Peyer's patch (tissue), 4 donors: Measurements from ENCODE around the gene SCFD1. TPM values are rescaled to one million over a fixed set of nuclear protein-coding genes. Genes with fewer than 3 reads are reported as not detected.

Experiments
- DNase-seq, 3 donors: peaks; one replicate each; pipeline ENCODE4 v3.0.0-alpha.2; 2017 to 2019
- H3K27ac ChIP-seq, 4 donors: fragments of 200-600 bp; sonication (generic); one replicate each; pipeline ENCODE4 v1.5.1; 2016 to 2019
- H3K27me3 ChIP-seq, 2 donors: fragments of 200-600 bp; sonication (generic); one replicate each; pipeline ENCODE4 v1.5.1; 2019
- H3K36me3 ChIP-seq, 3 donors: fragments of 200-600 bp; sonication (generic); one replicate each; pipeline ENCODE4 v1.5.1; 2016 to 2019
- H3K4me1 ChIP-seq, 4 donors: fragments of 200-600 bp; sonication (generic); one replicate each; pipeline ENCODE4 v1.5.1; 2016 to 2019
- H3K4me3 ChIP-seq, 4 donors: fragments of 200-600 bp; sonication (generic); 1 replicate in 3 of 4; 2 replicates in 1 of 4; pipeline ENCODE4 v1.5.1; 2016 to 2019; ENCODE audit warnings: mild to moderate bottlenecking in 1 of 4
- H3K9me3 ChIP-seq, 4 donors: fragments of 200-600 bp; sonication (generic); one replicate each; pipeline ENCODE4 v1.5.1; 2016 to 2019; ENCODE audit warnings: mild to moderate bottlenecking in 1 of 4
- POLR2A ChIP-seq, 2 donors: fragments of 450-650 bp; IDR thresholded peaks; one replicate each; pipeline ENCODE4 v1.5.1; 2017; ENCODE audit warnings: antibody characterized with exemption in 2 of 2, mild to moderate bottlenecking in 2 of 2, moderate library complexity in 2 of 2
- total RNA-seq, 4 donors: library from RNA; depleted of rRNA; stranded (reverse); fragments of >200 nt; gene quantifications; one replicate each; pipeline ENCODE4 v1.1.0, GENCODE V29; 2016
- TF ChIP-seq, protein P1 (sequence below), 6 experiments: fragments of 450-650 bp in 4 of 6; fragments of 200-600 bp in 2 of 6; sonication (generic) in 1 of 6; IDR thresholded peaks; one replicate each; pipeline ENCODE4 v1.5.1; 2017 to 2019; ENCODE audit warnings: antibody characterized with exemption in 6 of 6, mild to moderate bottlenecking in 3 of 6, moderate library complexity in 1 of 6

Gene SCFD1
- total RNA-seq, 4 donors from 2014 or later, result 31.8 to 77.3 (median 53.0) TPM

DNA sequence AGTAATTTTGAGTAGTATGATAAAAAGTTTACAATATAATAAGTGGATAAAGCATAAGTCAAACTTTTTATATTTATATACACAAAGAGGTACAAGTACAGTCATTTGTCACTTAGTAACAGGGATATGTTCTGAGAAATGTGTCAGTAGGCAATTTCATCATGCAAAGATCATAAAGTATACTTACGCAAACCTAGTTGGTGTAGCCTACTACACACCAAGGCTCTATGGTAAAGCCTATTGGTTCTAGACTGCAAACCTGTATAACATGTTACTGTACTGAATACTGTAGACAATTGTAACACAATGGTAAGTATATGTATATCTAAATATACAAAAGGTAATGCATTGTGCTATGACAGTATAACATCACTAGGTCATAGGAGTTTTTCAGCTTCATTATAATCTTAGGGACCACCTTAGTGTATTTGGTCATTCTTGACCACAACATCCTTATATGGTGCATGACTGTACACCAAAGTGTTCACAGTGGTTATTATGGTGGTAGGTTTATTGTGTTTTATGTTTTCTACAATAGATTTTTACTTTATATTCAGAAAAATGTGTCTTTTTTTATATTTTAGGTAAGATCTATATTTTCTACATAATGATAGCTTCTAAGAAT, 14.9 kb upstream of the SCFD1 start:
- no peak for DNase-seq
- TF ChIP-seq POLR2A (IDR thresholded peaks at IDR 0.05), result no peak
- TF ChIP-seq, protein P1, sequence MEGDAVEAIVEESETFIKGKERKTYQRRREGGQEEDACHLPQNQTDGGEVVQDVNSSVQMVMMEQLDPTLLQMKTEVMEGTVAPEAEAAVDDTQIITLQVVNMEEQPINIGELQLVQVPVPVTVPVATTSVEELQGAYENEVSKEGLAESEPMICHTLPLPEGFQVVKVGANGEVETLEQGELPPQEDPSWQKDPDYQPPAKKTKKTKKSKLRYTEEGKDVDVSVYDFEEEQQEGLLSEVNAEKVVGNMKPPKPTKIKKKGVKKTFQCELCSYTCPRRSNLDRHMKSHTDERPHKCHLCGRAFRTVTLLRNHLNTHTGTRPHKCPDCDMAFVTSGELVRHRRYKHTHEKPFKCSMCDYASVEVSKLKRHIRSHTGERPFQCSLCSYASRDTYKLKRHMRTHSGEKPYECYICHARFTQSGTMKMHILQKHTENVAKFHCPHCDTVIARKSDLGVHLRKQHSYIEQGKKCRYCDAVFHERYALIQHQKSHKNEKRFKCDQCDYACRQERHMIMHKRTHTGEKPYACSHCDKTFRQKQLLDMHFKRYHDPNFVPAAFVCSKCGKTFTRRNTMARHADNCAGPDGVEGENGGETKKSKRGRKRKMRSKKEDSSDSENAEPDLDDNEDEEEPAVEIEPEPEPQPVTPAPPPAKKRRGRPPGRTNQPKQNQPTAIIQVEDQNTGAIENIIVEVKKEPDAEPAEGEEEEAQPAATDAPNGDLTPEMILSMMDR (IDR thresholded peaks at IDR 0.05), result no peak

DNA sequence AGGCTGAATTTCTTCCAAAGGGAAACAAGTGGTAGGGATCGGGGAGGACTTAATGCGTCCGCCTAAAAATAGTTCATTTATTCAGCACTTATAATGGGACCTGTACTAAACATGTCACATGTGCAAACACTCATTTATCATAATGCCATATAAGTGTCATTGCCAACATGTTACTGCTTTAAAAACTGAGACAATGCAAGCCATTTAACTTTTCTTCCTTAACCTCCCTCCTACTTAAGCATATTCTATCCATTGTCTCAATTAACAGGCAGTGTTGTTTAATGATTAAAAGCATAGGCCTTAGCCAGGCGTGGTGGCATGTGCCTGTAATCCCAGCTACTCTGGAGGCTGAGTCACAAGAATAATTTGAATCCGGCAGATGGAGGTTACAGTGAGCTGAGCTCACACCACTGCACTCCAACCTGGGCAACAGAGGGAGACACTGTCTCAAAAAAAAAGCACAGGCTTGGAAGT, 13.5 kb upstream of the SCFD1 start:
- H3K36me3 ChIP-seq, result peaks cover 0 to 25% (median 0%) of the 10 kb centered on the region in 3 donors
- DNase-seq, result peak in 2 of 3 donors; percentile 50 to 72
- no peaks in the 10 kb centered on the region for H3K4me1 ChIP-seq
- no peak overlapping the region for H3K4me3 ChIP-seq
- no peaks in the 10 kb centered on the region for H3K9me3 ChIP-seq
- TF ChIP-seq POLR2A (IDR thresholded peaks at IDR 0.05), result no peak
- TF ChIP-seq, protein P1 (IDR thresholded peaks at IDR 0.05), result peak in 3 of 6 experiments; percentile 19 to 45 (median 36)
- H3K27ac ChIP-seq, result peak overlapping the region in 1 of 4 donors; percentile 28
- no peaks in the 10 kb centered on the region for H3K27me3 ChIP-seq

More for the DNA sequence above, 14.9 kb upstream of the SCFD1 start:
- Histone ChIP-seq H3K4me3 (no peak overlapping the region), H3K4me1 (no peaks in the 10 kb centered on the region), H3K27me3 (no peaks in the 10 kb centered on the region), H3K9me3 (no peaks in the 10 kb centered on the region), H3K36me3 (peaks cover 0 to 31% (median 0%) of the 10 kb centered on the region in 3 donors), H3K27ac (no peak overlapping the region)

DNA sequence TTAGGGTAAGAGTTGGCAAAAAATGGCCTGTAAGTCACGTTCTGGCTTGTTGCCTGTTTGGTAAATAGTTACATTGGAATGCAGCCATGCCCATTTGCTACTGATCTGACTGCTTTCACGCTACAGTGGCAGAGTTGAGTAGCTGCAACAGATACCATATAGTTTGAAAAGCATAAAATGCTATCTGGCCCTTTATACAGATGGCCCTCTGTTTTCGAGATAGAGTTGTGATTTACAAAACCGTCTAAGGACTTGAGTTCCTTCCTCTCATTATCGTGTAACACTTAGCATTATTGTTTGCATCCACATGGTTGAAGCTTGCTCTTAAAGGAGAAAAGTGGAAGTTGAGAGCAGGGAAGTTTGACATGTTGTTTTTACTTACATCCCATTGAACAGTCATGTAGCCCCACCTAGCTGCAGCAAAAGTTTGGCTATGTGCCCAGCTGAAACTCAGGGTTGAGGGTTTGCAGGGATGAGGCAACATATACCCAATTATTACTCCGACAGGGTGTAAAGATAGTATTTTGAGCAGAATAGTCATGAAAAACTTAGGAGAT, 11.3 kb upstream of the SCFD1 start:
- no peak overlapping the region for H3K27ac ChIP-seq
- H3K27me3 ChIP-seq, result no peaks in the 10 kb centered on the region
- peak in 1 of 3 donors; percentile 57 for DNase-seq
- no peaks in the 10 kb centered on the region for H3K4me1 ChIP-seq
- H3K4me3 ChIP-seq, result no peak overlapping the region
- TF ChIP-seq, protein P1 (IDR thresholded peaks at IDR 0.05), result peak in 3 of 6 experiments; percentile 28 to 53 (median 40)
- TF ChIP-seq POLR2A (IDR thresholded peaks at IDR 0.05), result no peak
- peaks cover 0 to 5% (median 0%) of the 10 kb centered on the region in 3 donors for H3K36me3 ChIP-seq
- H3K9me3 ChIP-seq, result no peaks in the 10 kb centered on the region

DNA sequence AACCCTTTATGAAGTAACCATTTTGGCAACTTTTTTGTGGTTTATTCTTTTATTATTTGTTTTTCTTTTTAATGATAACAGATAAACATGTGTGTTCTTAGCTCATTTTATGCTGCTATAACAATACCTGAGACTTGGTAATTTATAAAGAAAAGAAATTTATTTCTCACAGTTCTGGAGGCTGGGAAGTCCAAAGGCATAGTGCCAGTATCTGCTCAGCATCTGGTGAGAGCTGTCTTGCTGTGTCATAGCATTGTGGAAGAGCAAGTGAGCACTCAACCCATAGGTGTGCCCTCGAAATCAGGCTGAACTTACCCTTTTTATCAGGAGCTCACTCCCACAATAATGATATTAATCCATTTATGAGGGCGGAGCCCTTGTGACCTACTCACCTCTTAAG, 8.0 kb upstream of the SCFD1 start:
- H3K36me3 ChIP-seq, result peaks cover 0 to 5% (median 0%) of the 10 kb centered on the region in 3 donors
- H3K4me3 ChIP-seq, result no peak overlapping the region
- H3K9me3 ChIP-seq, result no peaks in the 10 kb centered on the region
- DNase-seq, result no peak
- H3K4me1 ChIP-seq, result no peaks in the 10 kb centered on the region
- TF ChIP-seq, protein P1 (IDR thresholded peaks at IDR 0.05), result no peak
- no peak for TF ChIP-seq POLR2A (IDR thresholded peaks at IDR 0.05)
- no peaks in the 10 kb centered on the region for H3K27me3 ChIP-seq
- no peak overlapping the region for H3K27ac ChIP-seq

DNA sequence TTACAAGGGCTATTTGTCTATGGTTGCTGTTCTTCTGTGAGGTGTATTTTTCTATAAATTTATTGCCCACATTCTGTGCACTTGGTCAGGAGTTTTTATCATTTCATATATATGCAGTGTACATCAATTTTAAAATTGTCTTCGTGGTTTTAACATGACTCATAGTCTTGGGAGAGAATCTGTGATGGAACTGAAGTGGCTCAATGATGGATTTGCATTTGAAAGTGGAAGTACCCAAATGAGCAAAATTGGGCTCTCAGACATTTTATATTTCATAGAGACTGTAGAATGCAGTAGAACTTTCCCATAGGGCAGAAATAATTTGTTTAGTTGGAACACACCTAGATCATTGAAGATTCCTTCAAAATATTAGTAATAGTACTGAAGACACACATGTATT, 1.9 kb upstream of the SCFD1 start:
- no peaks in the 10 kb centered on the region for H3K36me3 ChIP-seq
- no peak overlapping the region for H3K27ac ChIP-seq
- no peak overlapping the region for H3K4me3 ChIP-seq
- TF ChIP-seq, protein P1 (IDR thresholded peaks at IDR 0.05), result no peak
- no peak for TF ChIP-seq POLR2A (IDR thresholded peaks at IDR 0.05)
- no peaks in the 10 kb centered on the region for H3K9me3 ChIP-seq
- no peak for DNase-seq
- H3K4me1 ChIP-seq, result peaks cover 0 to 22% (median 4%) of the 10 kb centered on the region in 4 donors
- H3K27me3 ChIP-seq, result no peaks in the 10 kb centered on the region
